Measurements from ENCODE around the gene IFIT1.
A peak's percentile ranks its signal among the peaks of the same experiment; 100 is the strongest.

The IFIT1 gene

DNA sequence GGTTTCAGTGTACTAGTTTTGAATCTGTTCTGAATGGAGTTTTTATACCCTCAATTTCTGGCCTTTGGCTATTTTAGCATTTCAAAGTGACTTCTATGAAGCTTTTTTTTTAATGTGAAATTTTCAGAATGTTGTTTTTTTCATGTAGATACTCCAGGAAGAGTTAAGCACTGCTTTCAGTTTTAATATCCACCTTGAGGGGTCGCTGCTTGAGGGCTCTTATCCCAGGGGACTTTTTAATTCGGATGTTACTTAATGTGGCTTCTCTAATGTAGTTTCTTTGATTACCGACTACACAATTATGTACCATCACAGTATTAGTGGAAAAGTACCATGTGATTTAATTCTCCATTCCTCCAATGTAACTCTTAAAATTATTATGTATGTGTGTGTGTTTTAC, 27.1 kb downstream of the IFIT1 start:
- no peak overlapping the region for H3K27ac ChIP-seq
- CTCF ChIA-PET: interaction anchor here (0.6 to 0.8 kb wide), 2 partner anchors 17 to 20 kb away, joined by 4 to 5 read pairs; no protein-coding TSS in a partner anchor
- TF ChIP-seq, protein P1, sequence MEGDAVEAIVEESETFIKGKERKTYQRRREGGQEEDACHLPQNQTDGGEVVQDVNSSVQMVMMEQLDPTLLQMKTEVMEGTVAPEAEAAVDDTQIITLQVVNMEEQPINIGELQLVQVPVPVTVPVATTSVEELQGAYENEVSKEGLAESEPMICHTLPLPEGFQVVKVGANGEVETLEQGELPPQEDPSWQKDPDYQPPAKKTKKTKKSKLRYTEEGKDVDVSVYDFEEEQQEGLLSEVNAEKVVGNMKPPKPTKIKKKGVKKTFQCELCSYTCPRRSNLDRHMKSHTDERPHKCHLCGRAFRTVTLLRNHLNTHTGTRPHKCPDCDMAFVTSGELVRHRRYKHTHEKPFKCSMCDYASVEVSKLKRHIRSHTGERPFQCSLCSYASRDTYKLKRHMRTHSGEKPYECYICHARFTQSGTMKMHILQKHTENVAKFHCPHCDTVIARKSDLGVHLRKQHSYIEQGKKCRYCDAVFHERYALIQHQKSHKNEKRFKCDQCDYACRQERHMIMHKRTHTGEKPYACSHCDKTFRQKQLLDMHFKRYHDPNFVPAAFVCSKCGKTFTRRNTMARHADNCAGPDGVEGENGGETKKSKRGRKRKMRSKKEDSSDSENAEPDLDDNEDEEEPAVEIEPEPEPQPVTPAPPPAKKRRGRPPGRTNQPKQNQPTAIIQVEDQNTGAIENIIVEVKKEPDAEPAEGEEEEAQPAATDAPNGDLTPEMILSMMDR (conservative IDR thresholded peaks at IDR 0.05; ENCODE audit: low read depth): peak; percentile 30
- POLR2A ChIA-PET (ENCODE audit: low non-redundant PET): no interaction called here
- DNase-seq (ENCODE audit: low spot score): no peak

DNA sequence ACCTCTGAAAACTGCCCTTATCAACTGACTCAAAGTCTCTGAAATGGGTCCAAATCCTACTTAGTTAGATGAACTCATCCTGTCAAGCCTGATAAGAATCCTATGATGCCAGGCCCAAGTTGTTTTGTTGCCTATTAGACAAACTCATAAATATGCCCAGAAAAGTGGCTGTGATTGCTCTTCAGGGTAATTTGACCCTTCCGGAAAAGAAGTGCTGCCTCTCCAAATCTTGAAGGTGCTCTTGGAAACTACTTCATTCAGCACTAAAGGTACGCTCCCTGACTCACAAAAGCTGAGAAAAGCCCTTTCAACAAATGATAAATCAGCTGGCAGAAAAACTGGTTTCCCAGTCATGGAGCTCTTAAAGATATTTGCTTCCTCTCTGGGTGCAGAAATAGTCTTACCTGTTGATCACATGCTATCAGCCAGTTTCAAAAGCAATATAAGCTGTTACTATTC, 28.6 kb downstream of the IFIT1 start:
- CTCF ChIA-PET: interaction anchor here (0.6 kb wide), 1 partner anchor 186 kb away, joined by 3 read pairs; no protein-coding TSS in a partner anchor
- POLR2A ChIA-PET (ENCODE audit: low non-redundant PET): no interaction called here
- TF ChIP-seq, protein P1 (conservative IDR thresholded peaks at IDR 0.05; ENCODE audit: low read depth): no peak
- peak; percentile 23 for DNase-seq (ENCODE audit: low spot score)
- H3K27ac ChIP-seq: no peak overlapping the region

DNA sequence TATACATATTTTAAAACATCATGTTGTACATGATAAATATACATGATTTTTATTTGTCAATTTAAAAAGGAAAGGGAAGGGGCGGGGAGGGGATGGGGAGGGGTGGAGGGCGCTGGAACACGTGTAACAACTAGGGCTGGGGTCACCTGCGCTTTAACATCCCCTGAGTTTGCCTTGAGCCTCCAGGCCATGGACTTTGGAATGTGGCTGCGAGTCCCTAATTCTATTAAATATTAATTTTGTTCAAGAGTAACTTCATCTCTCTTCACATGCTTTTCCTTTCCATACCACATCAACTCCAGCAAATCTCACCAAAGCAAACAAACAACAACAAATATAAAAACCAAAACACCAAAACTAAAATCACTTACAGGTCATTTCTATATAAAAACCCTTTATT, 32.6 kb downstream of the IFIT1 start:
- DNase-seq (ENCODE audit: low spot score): no peak
- no peak overlapping the region for H3K27ac ChIP-seq
- POLR2A ChIA-PET (ENCODE audit: low non-redundant PET): no interaction called here
- TF ChIP-seq, protein P1 (conservative IDR thresholded peaks at IDR 0.05; ENCODE audit: low read depth): no peak
- CTCF ChIA-PET: interaction anchor here (1.1 kb wide), 1 partner anchor 140 kb away, joined by 4 read pairs; no protein-coding TSS in a partner anchor

DNA sequence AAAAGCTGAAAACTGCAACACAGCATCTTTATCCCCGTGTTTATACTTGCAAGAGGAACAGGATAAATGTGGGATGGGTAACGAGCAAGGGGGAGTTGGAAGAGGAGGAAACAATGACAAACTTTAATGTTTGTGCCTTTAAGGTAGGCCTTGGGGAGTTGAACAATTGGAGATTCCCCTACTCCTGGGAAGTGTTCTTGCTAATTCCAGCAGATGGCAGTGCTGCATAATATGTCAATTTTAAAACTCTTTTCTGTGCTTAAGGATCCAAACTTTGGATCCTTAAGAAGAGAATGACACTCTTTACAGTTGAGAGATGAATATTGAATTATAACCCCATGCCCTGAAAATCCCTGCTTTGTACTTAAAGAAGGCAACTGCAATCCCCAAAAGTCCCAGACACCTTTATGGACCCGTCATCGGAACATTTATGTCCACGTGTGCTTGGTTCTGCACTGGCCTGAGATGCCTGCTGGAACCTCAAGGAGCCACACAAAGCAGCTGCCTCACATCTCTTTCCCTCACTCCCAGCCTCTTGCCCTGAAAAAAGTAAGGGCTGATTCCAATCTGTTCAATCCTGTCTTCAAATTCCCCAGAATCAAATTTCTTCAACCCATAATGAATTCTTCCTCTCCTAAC, 33.9 kb downstream of the IFIT1 start:
- TF ChIP-seq, protein P1 (conservative IDR thresholded peaks at IDR 0.05; ENCODE audit: low read depth): peak; percentile 86
- no peak overlapping the region for H3K27ac ChIP-seq
- POLR2A ChIA-PET (ENCODE audit: low non-redundant PET): no interaction called here
- CTCF ChIA-PET: interaction anchor here (0.6 to 1.1 kb wide), 5 partner anchors 137 to 763 kb away, joined by 3 to 6 read pairs (median 4); no protein-coding TSS in a partner anchor
- peak; percentile 69 for DNase-seq (ENCODE audit: low spot score)

DNA sequence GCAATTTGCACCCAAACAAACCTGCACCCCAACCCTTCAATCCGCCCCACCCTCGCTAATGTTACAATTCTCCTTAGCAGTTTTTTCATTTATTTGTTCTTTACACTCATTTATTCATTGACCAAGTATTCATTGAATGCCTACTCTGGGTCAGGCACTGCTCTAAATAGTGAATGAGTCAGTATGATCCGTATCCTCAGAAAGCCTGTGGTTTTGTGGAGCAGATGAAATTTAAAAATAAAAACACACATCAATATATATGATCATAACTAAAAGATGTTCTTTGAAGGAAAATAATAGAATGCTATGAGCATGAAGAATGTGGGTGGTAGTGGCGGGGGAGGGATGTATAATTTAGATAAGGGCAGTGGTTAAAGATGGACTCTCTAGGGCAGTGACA, 35.2 kb downstream of the IFIT1 start:
- ChIA-PET CTCF (interaction anchor here (1.8 kb wide), 1 partner anchor 10 kb away, joined by 5 read pairs; no protein-coding TSS in a partner anchor), POLR2A (ENCODE audit: low non-redundant PET) (no interaction called here)
- TF ChIP-seq, protein P1 (conservative IDR thresholded peaks at IDR 0.05; ENCODE audit: low read depth): no peak
- DNase-seq (ENCODE audit: low spot score): peak; percentile 63
- H3K27ac ChIP-seq: no peak overlapping the region

DNA sequence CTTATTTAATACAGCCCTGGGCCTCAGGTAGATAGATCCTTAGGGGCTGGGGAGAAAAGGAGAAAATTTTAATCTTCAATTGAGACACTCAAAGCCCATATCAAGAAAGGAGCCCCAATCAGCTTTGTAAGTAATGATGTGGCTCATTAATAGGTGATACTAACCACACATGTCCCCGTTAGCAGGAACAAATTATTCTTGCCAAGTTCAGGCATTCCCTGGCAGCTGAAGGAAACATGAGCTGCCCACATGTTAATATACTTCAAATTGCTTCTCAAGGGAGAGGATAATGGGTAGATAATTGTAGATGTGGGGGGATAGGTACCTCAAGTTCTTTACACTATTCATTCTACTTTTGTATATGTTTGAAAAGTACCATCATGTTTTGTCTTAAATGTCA, 36.5 kb downstream of the IFIT1 start:
- no peak for DNase-seq (ENCODE audit: low spot score)
- H3K27ac ChIP-seq: no peak overlapping the region
- CTCF ChIA-PET: interaction anchor here (0.6 kb wide), 1 partner anchor 72 kb away, joined by 3 read pairs; no protein-coding TSS in a partner anchor
- TF ChIP-seq, protein P1 (conservative IDR thresholded peaks at IDR 0.05; ENCODE audit: low read depth): no peak
- POLR2A ChIA-PET (ENCODE audit: low non-redundant PET): no interaction called here
